Right lung (tissue), 5 donors: Measurements from ENCODE around the gene RHOBTB1. TPM values are rescaled to one million over a fixed set of nuclear protein-coding genes. Genes with fewer than 3 reads are reported as not detected.

Experiments
- DNase-seq, 2 donors: peaks; one replicate each; pipeline ENCODE4 v3.0.0-alpha.2; 2013
- polyA plus RNA-seq, 5 donors: library from polyadenylated mRNA; unstranded; fragments of 120-200 nt; gene quantifications; one replicate each; pipeline versions ENCODE4 v1.2.1 to v1.2.3, GENCODE V29; 2013; ENCODE audit warnings: inconsistent platforms in 1 of 5, low replicate concordance in 1 of 5; ENCODE audit not compliant: insufficient read length in 5 of 5, insufficient read depth in 1 of 5

The RHOBTB1 gene
- polyA plus RNA-seq, 5 donors, result 41.7 to 55.4 (median 49.5) TPM

DNA sequence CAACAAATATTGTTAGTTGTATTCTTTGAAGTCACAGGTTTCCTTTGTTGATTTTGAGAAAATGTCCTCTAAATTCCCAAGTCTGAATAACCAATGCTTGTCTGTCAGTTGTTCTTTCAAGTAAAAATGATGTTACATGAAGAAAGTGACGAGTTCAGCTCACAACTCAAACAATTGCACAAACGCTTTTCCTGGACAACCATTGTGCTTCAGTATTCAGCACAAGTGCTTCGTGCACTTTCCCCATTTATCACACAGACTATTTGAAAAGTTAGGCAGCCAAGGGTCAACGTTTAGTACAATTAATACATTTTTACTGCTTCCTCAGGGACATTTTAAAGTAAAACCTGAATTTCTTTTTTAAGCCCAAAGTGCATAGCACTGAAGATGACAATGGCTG lies 121.2 kb downstream of the RHOBTB1 start:
- no peak for DNase-seq

DNA sequence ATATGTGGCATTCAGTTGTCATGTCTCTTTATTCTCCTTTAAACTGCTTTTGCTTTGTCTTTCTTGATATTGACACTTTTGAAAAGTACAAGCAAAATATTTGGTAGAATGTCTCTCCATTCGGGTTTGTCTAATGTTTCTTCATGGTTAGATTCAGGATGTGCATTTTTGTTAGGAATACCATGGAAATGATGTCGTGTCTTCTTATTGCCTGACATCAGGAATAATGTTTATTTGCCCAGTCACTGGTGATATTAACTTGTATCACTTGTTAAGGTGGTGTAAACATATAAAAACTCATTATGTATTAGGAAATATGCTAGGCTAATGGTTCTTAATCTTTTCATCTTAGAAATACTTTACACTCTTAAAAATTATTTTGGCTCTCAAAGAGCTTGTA lies 122.3 kb downstream of the RHOBTB1 start:
- no peak for DNase-seq

DNA sequence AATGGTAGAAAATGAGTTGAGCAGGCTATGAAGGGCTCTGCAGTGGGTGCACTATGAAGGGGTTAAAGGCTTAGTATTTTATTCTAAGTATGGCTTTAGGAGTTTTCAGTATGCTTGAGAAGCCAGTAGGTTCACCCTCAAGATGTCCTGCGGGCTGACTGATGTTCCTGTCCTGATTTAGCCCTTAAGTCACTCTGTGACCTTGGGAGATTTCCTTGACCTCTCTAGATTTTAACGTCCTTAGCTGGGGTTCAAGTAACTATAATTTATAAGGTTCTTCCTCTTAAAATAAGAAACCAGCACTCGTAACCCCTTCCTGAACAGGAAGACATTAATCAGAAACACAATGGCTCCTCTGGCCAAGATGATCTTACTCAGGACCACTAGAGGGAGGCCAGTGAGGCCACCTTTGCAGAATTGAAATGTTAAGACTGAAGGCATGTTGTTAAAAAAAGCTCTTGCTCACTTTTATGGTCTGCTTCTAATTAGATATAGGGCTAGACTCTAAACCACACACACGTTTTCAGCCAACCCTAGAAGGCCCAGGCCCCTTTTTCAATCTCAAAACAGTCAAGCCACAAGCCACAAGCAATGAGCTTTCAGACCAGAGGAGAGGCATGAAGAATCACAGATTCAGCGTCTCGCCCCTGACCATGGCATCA lies 123.8 kb downstream of the RHOBTB1 start:
- no peak for DNase-seq

Other genes with a start within 250 kb of the RHOBTB1 start
- gene CDK1, start 165.7 kb downstream of the RHOBTB1 start, polyA plus RNA-seq, result 100 to 1,000 TPM in 2 of 5 donors, 10 to 100 TPM in 3; 55.7 to 180 (median 98.7) TPM